Brain microvascular endothelial cell (primary cell): ENCODE results near the gene TRIM67.
"Not testable (repeated sequence)": the region's sequence is repeated elsewhere in the genome, so short reads cannot be mapped to it uniquely, and the experiment has no call there.

Experiments used
- DNase-seq: peaks from one replicate; pipeline ENCODE4 v3.0.0-alpha.2; 2020
- H3K27ac ChIP-seq: fragments of 250-450 bp; sonication (Bioruptor Pico); 2 replicates; pipeline ENCODE4 v1.5.1; 2020; ENCODE audit warnings: mild to moderate bottlenecking, moderate library complexity
- H3K27me3 ChIP-seq: fragments of 250-450 bp; sonication (Bioruptor Pico); replicated peaks from 2 replicates; pipeline ENCODE4 v1.5.1; 2020; ENCODE audit warnings: mild to moderate bottlenecking
- H3K36me3 ChIP-seq: fragments of 250-450 bp; sonication (Bioruptor Pico); replicated peaks from 2 replicates; pipeline ENCODE4 v1.5.1; 2020; ENCODE audit warnings: mild to moderate bottlenecking
- H3K4me3 ChIP-seq: 2 replicates; pipeline ENCODE4 v1.5.1; 2011; ENCODE audit warnings: low read depth, mild to moderate bottlenecking, control low read depth, low read length, moderate library complexity
- CTCF ChIP-seq: IDR thresholded peaks from 2 replicates; pipeline ENCODE4 v1.5.1; 2011; ENCODE audit warnings: low read depth, mild to moderate bottlenecking, moderate library complexity, low read length, control low read depth, inconsistent platforms; ENCODE audit errors: missing control alignments
- in situ Hi-C: cut with HindIII; loops from 2 replicates; pipeline ENCODE4 v1.10.0; 2017; ENCODE audit warnings: low sequenced_read_pairs, low pct_ligation_motif_present

The TRIM67 gene

DNA sequence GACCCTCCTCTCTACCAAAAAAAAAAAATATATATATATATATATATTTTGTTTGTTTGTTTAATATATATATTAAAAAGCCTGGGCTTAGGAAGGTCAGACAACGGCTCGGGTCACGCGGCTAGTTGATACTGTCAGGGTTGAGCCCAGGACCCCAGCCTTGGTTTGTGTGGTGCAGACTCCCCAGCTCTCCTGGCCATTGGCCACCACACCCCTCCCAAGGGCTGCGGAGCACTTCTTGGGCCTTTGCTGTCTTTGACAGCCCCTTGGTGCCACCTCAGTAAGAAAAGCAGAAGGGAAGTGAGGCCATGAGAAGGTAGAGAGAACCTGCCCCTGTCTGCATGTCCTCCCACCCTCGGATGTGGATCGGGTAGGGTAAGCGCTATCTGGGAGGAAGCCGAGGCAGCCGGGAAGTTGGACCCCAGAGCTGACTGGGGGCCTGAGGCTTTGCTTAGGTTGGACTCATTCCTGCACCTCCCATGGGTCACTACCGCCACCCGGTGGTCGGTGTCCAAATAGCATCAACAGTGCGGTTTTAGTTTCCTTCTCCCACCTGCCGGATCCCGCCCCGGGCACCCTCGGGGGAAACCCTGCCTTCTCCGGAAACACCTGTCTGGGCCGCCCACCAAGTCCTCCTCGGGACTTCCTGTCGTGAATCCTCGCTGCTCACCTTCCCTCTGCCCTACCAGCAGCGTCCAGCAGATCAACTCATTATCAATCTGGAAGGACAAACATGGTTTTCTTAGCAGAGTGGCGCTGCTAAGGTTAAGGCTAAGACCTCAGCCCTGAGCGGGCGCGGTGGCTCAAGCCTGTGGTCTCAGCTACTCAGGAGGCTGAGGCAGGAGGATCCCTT, 49.4 kb downstream of the TRIM67 start:
- TF ChIP-seq CTCF: peak; percentile 91
- Histone ChIP-seq H3K36me3 (no peaks in the 10 kb centered on the region), H3K4me3 (peak overlapping the region; percentile 45), H3K27ac (no peak overlapping the region), H3K27me3 (no peaks in the 10 kb centered on the region)
- peak; percentile 49 for DNase-seq
- in situ Hi-C loops: loop anchor here (25.0 kb wide), 2 partner anchors 274 to 399 kb away; no protein-coding TSS in a partner anchor

GRCh38 chr1:231212301-231212700, 50.4 kb downstream of the TRIM67 start:
- H3K36me3 ChIP-seq, H3K4me3 ChIP-seq, H3K27me3 ChIP-seq, DNase-seq, H3K27ac ChIP-seq: not testable (repeated sequence)
- in situ Hi-C loops: loop anchor here (25.0 kb wide), 2 partner anchors 275 to 400 kb away; no protein-coding TSS in a partner anchor

- in situ Hi-C loops: loop anchor here (25.0 kb wide), 2 partner anchors 277 to 402 kb away; no protein-coding TSS in a partner anchor
- Histone ChIP-seq H3K4me3 (no peak overlapping the region), H3K36me3 (no peaks in the 10 kb centered on the region), H3K27ac (no peak overlapping the region), H3K27me3 (peaks cover 2% of the 10 kb centered on the region)
- TF ChIP-seq CTCF: no peak
- DNase-seq: no peak
These were observed 52.1 kb downstream of the TRIM67 start for GRCh38 chr1:231213831-231214573.

DNA sequence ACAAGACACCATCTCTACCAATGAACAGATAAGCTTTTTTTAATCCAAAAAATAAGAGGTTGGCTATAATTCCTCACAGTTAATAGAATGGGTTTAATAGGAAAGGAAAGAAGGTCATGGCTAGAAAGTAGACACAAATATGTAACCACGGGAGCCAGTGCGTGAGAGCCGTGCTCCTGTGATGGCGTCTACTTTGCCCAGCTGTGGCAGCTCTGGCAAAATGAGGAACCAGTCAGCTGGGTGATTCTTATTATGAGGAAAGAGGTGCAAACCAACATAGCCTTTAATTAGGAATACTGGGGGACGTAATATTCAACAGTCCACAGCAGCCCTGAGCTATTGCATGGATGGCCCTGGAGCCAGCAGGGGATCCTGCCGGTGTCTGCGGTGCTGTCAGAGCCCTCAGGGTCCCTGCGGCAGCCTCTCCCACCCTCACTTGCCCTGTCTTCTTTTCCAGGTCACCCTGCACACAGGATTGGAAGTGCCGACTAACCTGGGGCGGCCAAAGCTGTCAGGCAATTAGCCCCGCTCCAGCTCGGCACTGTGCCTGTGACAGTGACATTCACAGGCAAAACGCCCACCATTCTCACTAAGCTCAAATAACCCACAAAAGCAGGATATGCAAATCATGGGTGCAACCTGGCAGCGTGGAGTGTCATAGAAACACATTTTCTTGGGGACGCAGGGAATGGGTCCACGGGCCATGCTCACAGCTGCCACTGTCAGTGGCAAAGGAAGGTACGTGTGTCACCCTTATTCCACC, 53.2 kb downstream of the TRIM67 start:
- Histone ChIP-seq H3K4me3 (no peak overlapping the region), H3K27me3 (peaks cover 2% of the 10 kb centered on the region), H3K27ac (no peak overlapping the region), H3K36me3 (no peaks in the 10 kb centered on the region)
- in situ Hi-C loops: loop anchor here (25.0 kb wide), 2 partner anchors 278 to 403 kb away; no protein-coding TSS in a partner anchor
- no peak for TF ChIP-seq CTCF
- no peak for DNase-seq

GRCh38 chr1:231215681-231216385, 54.0 kb downstream of the TRIM67 start:
- Histone ChIP-seq H3K27me3 (peaks cover 2% of the 10 kb centered on the region), H3K36me3 (no peaks in the 10 kb centered on the region), H3K27ac (no peak overlapping the region), H3K4me3 (no peak overlapping the region)
- DNase-seq: no peak
- TF ChIP-seq CTCF: no peak
- in situ Hi-C loops: loop anchor here (25.0 kb wide), 2 partner anchors 279 to 404 kb away; no protein-coding TSS in a partner anchor
